ENCODE measurements around the gene DNAH3.

Gene DNAH3

DNA sequence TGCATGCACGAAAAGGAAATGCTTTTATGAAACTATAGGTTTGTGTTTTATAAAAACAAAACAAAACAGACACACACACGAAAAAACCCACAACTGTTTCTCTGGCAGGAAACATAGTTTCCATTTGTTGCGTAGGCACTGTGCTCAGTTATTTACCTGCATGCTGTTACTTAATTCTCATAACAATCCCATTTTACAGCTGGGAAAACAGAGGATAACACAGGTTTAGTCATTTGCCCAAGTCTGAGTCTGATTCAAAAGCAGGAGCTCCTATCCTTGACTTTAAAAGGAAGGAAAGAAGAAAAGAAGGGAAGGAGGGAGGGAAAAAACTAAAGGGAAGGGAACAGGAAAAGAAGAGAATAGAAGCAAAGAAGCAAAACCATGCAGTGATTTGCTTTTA is 117.4 kb downstream of the DNAH3 start:
- no peak overlapping the region for H3K4me2 ChIP-seq
- H3K27me3 ChIP-seq (ENCODE audit: insufficient read depth, low read depth) = no peaks in the 10 kb centered on the region
- no peak overlapping the region for H3K4me3 ChIP-seq (IDR thresholded peaks at IDR 0.05; ENCODE audit: insufficient read depth, low read depth, low read length)
- H4K20me1 ChIP-seq (ENCODE audit: insufficient read depth) = no peaks in the 10 kb centered on the region
- H2AFZ ChIP-seq (ENCODE audit: low read depth) = no peak overlapping the region
- H3K27ac ChIP-seq = no peak overlapping the region
- TF ChIP-seq, protein P1, sequence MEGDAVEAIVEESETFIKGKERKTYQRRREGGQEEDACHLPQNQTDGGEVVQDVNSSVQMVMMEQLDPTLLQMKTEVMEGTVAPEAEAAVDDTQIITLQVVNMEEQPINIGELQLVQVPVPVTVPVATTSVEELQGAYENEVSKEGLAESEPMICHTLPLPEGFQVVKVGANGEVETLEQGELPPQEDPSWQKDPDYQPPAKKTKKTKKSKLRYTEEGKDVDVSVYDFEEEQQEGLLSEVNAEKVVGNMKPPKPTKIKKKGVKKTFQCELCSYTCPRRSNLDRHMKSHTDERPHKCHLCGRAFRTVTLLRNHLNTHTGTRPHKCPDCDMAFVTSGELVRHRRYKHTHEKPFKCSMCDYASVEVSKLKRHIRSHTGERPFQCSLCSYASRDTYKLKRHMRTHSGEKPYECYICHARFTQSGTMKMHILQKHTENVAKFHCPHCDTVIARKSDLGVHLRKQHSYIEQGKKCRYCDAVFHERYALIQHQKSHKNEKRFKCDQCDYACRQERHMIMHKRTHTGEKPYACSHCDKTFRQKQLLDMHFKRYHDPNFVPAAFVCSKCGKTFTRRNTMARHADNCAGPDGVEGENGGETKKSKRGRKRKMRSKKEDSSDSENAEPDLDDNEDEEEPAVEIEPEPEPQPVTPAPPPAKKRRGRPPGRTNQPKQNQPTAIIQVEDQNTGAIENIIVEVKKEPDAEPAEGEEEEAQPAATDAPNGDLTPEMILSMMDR (conservative IDR thresholded peaks at IDR 0.05; ENCODE audit: low read depth, low read length) = no peak
- H3K36me3 ChIP-seq (ENCODE audit: insufficient read depth) = no peaks in the 10 kb centered on the region
- no peaks in the 10 kb centered on the region for H3K4me1 ChIP-seq (ENCODE audit: low read depth, poor library complexity, severe bottlenecking)
- H3K79me2 ChIP-seq (ENCODE audit: insufficient read depth, low read depth) = no peaks in the 10 kb centered on the region
- H3K9ac ChIP-seq = no peak overlapping the region

DNA sequence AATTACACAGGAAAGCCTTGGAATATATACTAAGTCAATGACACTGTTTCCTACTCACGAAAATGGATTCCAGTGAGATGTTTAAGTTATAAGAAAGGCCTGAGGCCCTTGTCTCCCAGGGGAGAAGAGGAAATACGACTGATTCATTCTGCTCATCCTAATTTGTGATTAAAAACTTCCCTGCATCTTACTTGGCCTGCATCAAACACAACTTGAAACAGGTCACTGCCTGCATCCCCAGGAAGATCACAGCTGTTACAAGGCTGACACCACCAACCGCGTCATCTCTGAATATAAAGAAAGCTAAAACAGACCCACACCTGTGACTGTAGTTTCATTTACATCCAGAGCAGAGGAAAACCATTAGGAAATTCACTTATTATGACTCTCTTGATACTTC is 121.9 kb downstream of the DNAH3 start:
- TF ChIP-seq, protein P1 (conservative IDR thresholded peaks at IDR 0.05; ENCODE audit: low read depth, low read length) = no peak

DNA sequence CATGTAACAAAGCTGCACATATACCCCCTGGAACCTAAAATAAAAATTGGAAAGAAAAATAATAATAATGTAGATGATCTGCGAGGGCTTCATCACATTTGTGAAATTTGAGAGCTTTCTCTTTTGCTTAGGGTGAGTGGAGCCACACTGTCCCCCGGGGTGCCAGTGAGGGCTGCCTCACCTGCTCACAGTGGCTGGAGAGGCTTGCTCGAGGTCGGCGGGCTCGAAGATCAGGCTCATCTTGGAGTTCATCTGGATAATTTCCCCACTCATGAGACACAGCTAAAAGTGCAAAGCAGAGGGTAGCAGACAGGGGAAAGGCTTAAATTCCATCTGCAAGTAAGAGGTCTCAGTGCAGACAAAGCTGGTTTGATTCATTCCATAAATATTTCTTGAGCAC is 123.8 kb downstream of the DNAH3 start:
- Histone ChIP-seq H3K4me2 (no peak overlapping the region), H3K4me1 (ENCODE audit: low read depth, poor library complexity, severe bottlenecking) (no peaks in the 10 kb centered on the region), H3K36me3 (ENCODE audit: insufficient read depth) (no peaks in the 10 kb centered on the region), H3K4me3 (IDR thresholded peaks at IDR 0.05; ENCODE audit: insufficient read depth, low read depth, low read length) (no peak overlapping the region), H3K79me2 (ENCODE audit: insufficient read depth, low read depth) (no peaks in the 10 kb centered on the region), H3K27ac (no peak overlapping the region), H3K27me3 (ENCODE audit: insufficient read depth, low read depth) (no peaks in the 10 kb centered on the region), H3K9ac (no peak overlapping the region), H2AFZ (ENCODE audit: low read depth) (no peak overlapping the region), H4K20me1 (ENCODE audit: insufficient read depth) (no peaks in the 10 kb centered on the region)
- TF ChIP-seq, protein P1 (conservative IDR thresholded peaks at IDR 0.05; ENCODE audit: low read depth, low read length) = no peak

More for the DNA sequence above, 121.9 kb downstream of the DNAH3 start:
- Histone ChIP-seq H3K36me3 (ENCODE audit: insufficient read depth) (no peaks in the 10 kb centered on the region), H3K79me2 (ENCODE audit: insufficient read depth, low read depth) (no peaks in the 10 kb centered on the region), H3K27me3 (ENCODE audit: insufficient read depth, low read depth) (no peaks in the 10 kb centered on the region), H3K4me1 (ENCODE audit: low read depth, poor library complexity, severe bottlenecking) (no peaks in the 10 kb centered on the region), H3K27ac (no peak overlapping the region), H4K20me1 (ENCODE audit: insufficient read depth) (no peaks in the 10 kb centered on the region), H2AFZ (ENCODE audit: low read depth) (no peak overlapping the region), H3K4me3 (IDR thresholded peaks at IDR 0.05; ENCODE audit: insufficient read depth, low read depth, low read length) (no peak overlapping the region), H3K9ac (no peak overlapping the region), H3K4me2 (no peak overlapping the region)

DNA sequence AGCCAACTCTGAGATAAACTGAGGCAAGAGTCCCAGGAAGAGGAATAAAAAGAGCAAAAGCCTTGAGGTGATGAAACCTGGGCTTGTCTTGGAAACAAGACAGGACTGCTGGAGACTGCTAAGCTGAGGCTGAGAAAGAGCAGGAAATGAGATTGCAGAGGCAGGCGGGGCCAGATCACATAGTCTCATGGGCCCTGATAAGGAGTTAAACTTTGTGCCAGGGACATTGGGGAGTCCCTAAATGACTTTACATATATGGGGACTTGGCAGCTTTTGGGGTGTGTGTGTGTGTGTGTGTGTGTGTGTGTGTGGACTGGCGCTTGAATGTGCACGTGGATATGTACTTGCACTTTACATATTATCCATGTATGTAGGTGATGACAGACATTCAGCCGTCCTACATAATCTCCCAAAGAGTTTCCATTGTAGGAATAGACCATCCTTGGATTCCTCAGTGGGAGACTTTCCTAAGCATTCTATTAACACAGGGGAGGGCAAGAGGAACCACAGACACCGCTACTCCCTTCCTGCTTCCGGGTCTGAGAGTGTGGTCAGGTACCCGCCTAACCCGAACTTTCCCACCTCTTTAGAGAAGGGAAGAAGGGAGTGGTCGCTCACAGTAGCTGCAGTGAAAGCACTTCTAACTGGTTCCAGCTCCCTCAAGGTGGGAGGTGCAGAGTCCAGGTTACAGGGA is 127.0 kb downstream of the DNAH3 start:
- Histone ChIP-seq H3K27ac (no peak overlapping the region), H3K27me3 (ENCODE audit: insufficient read depth, low read depth) (no peaks in the 10 kb centered on the region), H3K9ac (no peak overlapping the region), H2AFZ (ENCODE audit: low read depth) (no peak overlapping the region), H3K79me2 (ENCODE audit: insufficient read depth, low read depth) (no peaks in the 10 kb centered on the region), H3K36me3 (ENCODE audit: insufficient read depth) (no peaks in the 10 kb centered on the region), H3K4me2 (no peak overlapping the region), H3K4me3 (IDR thresholded peaks at IDR 0.05; ENCODE audit: insufficient read depth, low read depth, low read length) (no peak overlapping the region), H4K20me1 (ENCODE audit: insufficient read depth) (no peaks in the 10 kb centered on the region), H3K4me1 (ENCODE audit: low read depth, poor library complexity, severe bottlenecking) (no peaks in the 10 kb centered on the region)
- TF ChIP-seq, protein P1 (conservative IDR thresholded peaks at IDR 0.05; ENCODE audit: low read depth, low read length) = no peak
